K562 (cell line): ENCODE data around the gene HCN4. TPM values are rescaled to one million over a fixed set of nuclear protein-coding genes. Genes with fewer than 3 reads are reported as not detected.

Source experiments
- ATAC-seq: fragments of 200-7000 bp; cut with Tn5 transposase; 3 replicates; pipeline ENCODE4 v1.9.1; 2020; ENCODE audit warnings: moderate library complexity
- BruUV-seq: library from RNA; stranded (reverse); fragments of 400-500 nt; replicated peaks from 2 replicates; lab custom pipeline; 2021; lab: Mats Ljungman, UMichigan
- CTCF ChIA-PET: fragments of 300-600 bp; formaldehyde crosslinking; extraction: SDS; loops from one replicate; lab custom pipeline; 2021; ENCODE audit warnings: low intra/inter-chr PET ratio; lab: Yijun Ruan, JAX
- POLR2A ChIA-PET: fragments of 300-600, 350-650 bp; sonication (Branson Sonifier 250); formaldehyde crosslinking; extraction: SDS; loops from one replicate; lab custom pipeline; 2021; ENCODE audit warnings: antibody characterized with exemption, inconsistent platforms; lab: Yijun Ruan, JAX
- DNase-seq, 4 experiments: peaks; one replicate each; pipeline versions ENCODE4 v3.0.0 to v3.0.0-alpha.2; 2011 to 2018; ENCODE audit warnings: low spot score in 3 of 4, mixed read lengths in 3 of 4; ENCODE audit errors: extremely low read depth in 1 of 4
- FAIRE-seq: peaks from 2 replicates; lab custom pipeline; 2011; peaks lifted over from hg19 to GRCh38; lab: Jason Lieb, UNC
- H2AFZ ChIP-seq: 2 replicates; pipeline ENCODE4 v1.6.0; 2011; ENCODE audit warnings: low read depth, low read length, control low read depth, inconsistent platforms
- H3K27ac ChIP-seq: fragments of 200-600 bp; 3 replicates; pipeline ENCODE4 v1.8.0; 2011; ENCODE audit warnings: low read depth, mild to moderate bottlenecking, control low read depth, inconsistent platforms, low read length, moderate library complexity, mixed read lengths; ENCODE audit errors: extremely low read depth
- H3K27me3 ChIP-seq, 2 experiments: fragments of 300-600 bp in 1 of 2; 2 replicates in 1 of 2; 3 replicates in 1 of 2; pipeline versions ENCODE4 v1.6.0 to v1.8.0; 2011; ENCODE audit warnings: inconsistent platforms in 2 of 2, low read length in 2 of 2, mild to moderate bottlenecking in 1 of 2, mixed read lengths in 1 of 2, moderate library complexity in 1 of 2; ENCODE audit not compliant: control insufficient read depth in 2 of 2, insufficient read depth in 2 of 2
- H3K36me3 ChIP-seq: fragments of 300-600 bp; 3 replicates; pipeline ENCODE4 v1.8.0; 2011; ENCODE audit warnings: mild to moderate bottlenecking, low read length, inconsistent platforms; ENCODE audit not compliant: control insufficient read depth, insufficient read depth
- H3K4me1 ChIP-seq, 2 experiments: fragments of 200-600 bp in 1 of 2; replicated peaks in 1 of 2; 2 replicates in 1 of 2; 3 replicates in 1 of 2; pipeline versions ENCODE4 v1.5.1 to v1.8.0; 2011; ENCODE audit warnings: inconsistent platforms in 2 of 2, low read length in 2 of 2, mild to moderate bottlenecking in 1 of 2, mixed read lengths in 1 of 2, moderate library complexity in 1 of 2; ENCODE audit not compliant: control insufficient read depth in 2 of 2, insufficient read depth in 2 of 2
- H3K4me2 ChIP-seq: 2 replicates; pipeline ENCODE4 v1.6.1; 2011; ENCODE audit warnings: low read length, control low read depth, inconsistent platforms, mixed read lengths; ENCODE audit not compliant: insufficient read depth
- H3K4me3 ChIP-seq: fragments of 200-600 bp; sonication (generic), shearing (Covaris generic); 2 replicates; pipeline ENCODE4 v1.5.1; 2016; ENCODE audit warnings: control low read depth, inconsistent platforms
- H3K79me2 ChIP-seq: fragments of 200-600 bp; 3 replicates; pipeline ENCODE4 v1.8.0; 2011; ENCODE audit warnings: low read length, inconsistent platforms; ENCODE audit not compliant: control insufficient read depth, insufficient read depth
- H3K9ac ChIP-seq, 2 experiments: 2 replicates each; pipeline versions ENCODE4 v1.6.0 to v1.6.1; 2011; ENCODE audit warnings: low read depth in 2 of 2, low read length in 2 of 2, control low read depth in 1 of 2, inconsistent platforms in 1 of 2, mild to moderate bottlenecking in 1 of 2, mixed read lengths in 1 of 2; ENCODE audit not compliant: insufficient read depth in 1 of 2
- H3K9me1 ChIP-seq: one replicate; pipeline ENCODE4 v1.6.0; 2011; ENCODE audit warnings: inconsistent platforms, mild to moderate bottlenecking, low read length, moderate library complexity; ENCODE audit not compliant: control insufficient read depth, insufficient read depth
- H3K9me3 ChIP-seq: replicated peaks from 2 replicates; pipeline ENCODE4 v1.5.1; 2011; ENCODE audit warnings: low read depth, low read length, inconsistent platforms; ENCODE audit not compliant: control insufficient read depth, insufficient read depth
- H4K20me1 ChIP-seq: replicated peaks from 2 replicates; pipeline ENCODE4 v1.6.1; 2011; ENCODE audit warnings: low read length, inconsistent platforms, mixed read lengths; ENCODE audit not compliant: control insufficient read depth, insufficient read depth
- BDP1 ChIP-seq: IDR thresholded peaks from 3 replicates; pipeline ENCODE4 v1.6.1; 2011; ENCODE audit not compliant: insufficient read length, insufficient read depth
- CHD2 ChIP-seq: IDR thresholded peaks from 2 replicates; pipeline ENCODE4 v1.6.1; 2011; ENCODE audit warnings: low read depth, low read length
- E2F5 ChIP-seq: sonication (generic); formaldehyde crosslinking; IDR thresholded peaks from 2 replicates; pipeline ENCODE4 v1.8.0; 2022; ENCODE audit warnings: mild to moderate bottlenecking, missing genetic modification reagents
- ELF2 ChIP-seq: fragments of 250-450 bp; sonication (Bioruptor Pico); IDR thresholded peaks from 2 replicates; pipeline ENCODE4 v1.5.0; 2021; ENCODE audit warnings: mild to moderate bottlenecking
- FOSL1 ChIP-seq: fragments of 200-800 bp; sonication (Bioruptor generic); conservative IDR thresholded peaks from 2 replicates; pipeline ENCODE4 v1.6.1; 2016; ENCODE audit warnings: missing genetic modification characterization, missing compliant biosample characterization
- HNRNPL ChIP-seq: fragments of 200-400 bp; formaldehyde crosslinking; IDR thresholded peaks from 2 replicates; pipeline ENCODE4 v1.6.1; 2017; ENCODE audit warnings: low read depth, mild to moderate bottlenecking, low read length
- MAFK ChIP-seq: IDR thresholded peaks from 2 replicates; pipeline ENCODE4 v1.6.1; 2011; ENCODE audit warnings: low read length, improper control_type of control experiment
- MIER1 ChIP-seq: fragments of 450-650 bp; IDR thresholded peaks from 2 replicates; pipeline ENCODE4 v1.6.1; 2016; ENCODE audit warnings: antibody characterized with exemption, mild to moderate bottlenecking, low read depth
- RB1 ChIP-seq: fragments of 450-650 bp; IDR thresholded peaks from 2 replicates; pipeline ENCODE4 v1.6.1; 2017; ENCODE audit warnings: low read depth, mild to moderate bottlenecking
- SAFB ChIP-seq: fragments of 200-400 bp; formaldehyde crosslinking; IDR thresholded peaks from 2 replicates; pipeline ENCODE4 v1.6.1; 2017; ENCODE audit warnings: low read depth, low read length, borderline replicate concordance
- SMC3 ChIP-seq: conservative IDR thresholded peaks from 2 replicates; pipeline ENCODE4 v1.6.1; 2011; ENCODE audit warnings: low read depth, low read length, improper control_type of control experiment; ENCODE audit not compliant: insufficient read depth
- SUPT5H ChIP-seq: fragments of 450-650 bp; IDR thresholded peaks from 2 replicates; pipeline ENCODE4 v1.6.1; 2016
- TOE1 ChIP-seq, 2 experiments: fragments of 450-650 bp in 1 of 2; sonication (generic) in 1 of 2; formaldehyde crosslinking in 1 of 2; IDR thresholded peaks; 2 replicates each; pipeline versions ENCODE4 v1.7.1 to v1.8.0; 2016 to 2022; ENCODE audit warnings: borderline replicate concordance in 2 of 2, mild to moderate bottlenecking in 2 of 2, antibody characterized with exemption in 1 of 2, inconsistent platforms in 1 of 2, low read depth in 1 of 2, missing genetic modification reagents in 1 of 2, moderate library complexity in 1 of 2
- USF1 ChIP-seq: sonication (generic); formaldehyde crosslinking; IDR thresholded peaks from 2 replicates; pipeline ENCODE4 v1.9.0; 2022; ENCODE audit warnings: mild to moderate bottlenecking, missing genetic modification reagents
- ZBTB2 ChIP-seq: fragments of 450-650 bp; IDR thresholded peaks from 2 replicates; pipeline ENCODE4 v1.6.1; 2016; ENCODE audit warnings: antibody characterized with exemption
- ZBTB7A ChIP-seq: IDR thresholded peaks from 2 replicates; pipeline ENCODE4 v1.6.1; 2011; ENCODE audit warnings: low read depth, mild to moderate bottlenecking, low read length, moderate library complexity, borderline replicate concordance; ENCODE audit not compliant: control insufficient read depth
- ZFP1 ChIP-seq: fragments of 450-650 bp; formaldehyde crosslinking; IDR thresholded peaks from 2 replicates; pipeline ENCODE4 v1.4.0; 2020; ENCODE audit warnings: mild to moderate bottlenecking, mixed read lengths
- ZNF274 ChIP-seq: IDR thresholded peaks from 2 replicates; pipeline ENCODE4 v1.6.1; 2011; ENCODE audit warnings: low read depth, mild to moderate bottlenecking, low read length, moderate library complexity, borderline replicate concordance
- ZNF324 ChIP-seq: fragments of 250-450 bp; sonication (Bioruptor Pico); IDR thresholded peaks from 2 replicates; pipeline ENCODE4 v1.4.0; 2020; ENCODE audit warnings: mild to moderate bottlenecking
- ZNF41 ChIP-seq: fragments of 250-450 bp; sonication (Bioruptor Pico); conservative IDR thresholded peaks from 2 replicates; pipeline ENCODE4 v1.4.0; 2020; ENCODE audit warnings: mild to moderate bottlenecking
- WGBS: fragments of 100-300 bp; shearing (Covaris generic); methylation state at CpG from one replicate; pipeline ENCODE4 v1.1.6; 2016; ENCODE audit warnings: low coverage, mixed read lengths; ENCODE audit not compliant: insufficient coverage; ENCODE audit errors: missing lambda C conversion rate; 5-methylcytosine and 5-hydroxymethylcytosine counted together
- in situ Hi-C: fragments of 300-500 bp; cut with MboI; formaldehyde crosslinking; loops from 4 replicates; pipeline ENCODE4 v1.15.0; 2018; ENCODE audit warnings: inconsistent platforms, mixed read lengths
- intact Hi-C: fragments of 100-400 bp; cut with micrococcal nuclease; formaldehyde crosslinking; loops from 2 replicates; pipeline ENCODE4 v1.14.2; 2022
- polyA plus RNA-seq, 8 experiments: library from polyadenylated mRNA; depleted of rRNA in 4 of 8; stranded (reverse) in 5 of 8; unstranded in 3 of 8; fragments of >200 nt; fragmentation: Nextera tagmentation in 2 of 8; fragmentation: Illumina TruSeq in 1 of 8; extraction: Ambion mirVana in 2 of 8; extraction: Trizol in 1 of 8; gene quantifications; 2 replicates each; pipeline versions ENCODE4 v1.2.1 to v1.2.3, GENCODE V29; 2011 to 2014; ENCODE audit warnings: inconsistent platforms in 1 of 8, missing spikeins in 1 of 8
- total RNA-seq, 7 experiments: library from RNA; depleted of rRNA in 6 of 7; stranded (reverse); fragments of >200 nt in 6 of 7; fragmentation: Illumina TruSeq in 2 of 7; extraction: Trizol in 2 of 7; gene quantifications; 2 replicates each; pipeline versions ENCODE4 v1.2.1 to v1.2.3, GENCODE V29; 2011 to 2021; ENCODE audit warnings: low replicate concordance in 1 of 7

HCN4 gene
- total and polyA plus RNA-seq, 9 of the 15 experiments (the other 6 are each of a cell fraction or from before 2014, with no cell fraction given): not detected

- intact Hi-C loops: no loop called here
- WGBS: 0% methylated on average over 2 of the region's 2 CpGs
- ATAC-seq (no peak), FAIRE-seq (no peak), DNase-seq (no peak)
- Histone ChIP-seq H2AFZ (no peak overlapping the region), H3K27ac (no peak overlapping the region), H3K9ac (no peak overlapping the region), H3K36me3 (no peaks in the 10 kb centered on the region), H3K9me1 (no peaks in the 10 kb centered on the region), H3K4me1 (peaks cover 0 to 4% of the 10 kb centered on the region in 2 experiments; a peak in 2 of 5 replicates), H3K4me2 (no peak overlapping the region), H4K20me1 (no peaks in the 10 kb centered on the region), H3K4me3 (no peak overlapping the region), H3K27me3 (peaks cover 16 to 28% of the 10 kb centered on the region in 2 experiments; a peak in 3 of 5 replicates), H3K9me3 (no peaks in the 10 kb centered on the region), H3K79me2 (no peaks in the 10 kb centered on the region)
- TF ChIP-seq SUPT5H: no peak
- TF ChIP-seq ZBTB2: no peak
- no peak for TF ChIP-seq BDP1
- no peak for TF ChIP-seq ZBTB7A
- no peak for TF ChIP-seq HNRNPL
- TF ChIP-seq CHD2: no peak
- TF ChIP-seq SMC3: no peak
- TF ChIP-seq ZNF324 (CRISPR knock-in tag): no peak
- TF ChIP-seq SAFB: no peak
- no peak for TF ChIP-seq FOSL1
- no peak for TF ChIP-seq ZNF274
- TF ChIP-seq ZNF41: no peak
- no peak for TF ChIP-seq RB1
- TF ChIP-seq E2F5: no peak
- TF ChIP-seq MAFK: no peak
- TF ChIP-seq USF1: no peak
- no peak for TF ChIP-seq TOE1 (IDR thresholded peaks at IDR 0.05; ENCODE audit: borderline replicate concordance)
- TF ChIP-seq TOE1 (CRISPR knock-in tag; IDR thresholded peaks at IDR 0.05; ENCODE audit: borderline replicate concordance, low read depth): no peak
- no peak for TF ChIP-seq MIER1
- TF ChIP-seq ZFP1 (CRISPR knock-in tag): no peak
- TF ChIP-seq ELF2 (CRISPR knock-in tag): no peak
- CTCF ChIA-PET: no interaction called here
- in situ Hi-C loops: no loop called here
- no TSS peak for BruUV-seq
- POLR2A ChIA-PET: no interaction called here
These were observed 54.9 kb downstream of the HCN4 start for GRCh38 chr15:73313861-73314260.
